ENCODE measurements around the gene MMP23B.
A peak's percentile ranks its signal among the peaks of the same experiment; 100 is the strongest.

Gene MMP23B

GRCh38 chr1:1602968-1603506, 28.9 kb upstream of the MMP23B start:
- DNase-seq (ENCODE audit: low read depth): no peak

- no peak for DNase-seq (ENCODE audit: low read depth)
Observed at GRCh38 chr1:1603671-1604373, 28.2 kb upstream of the MMP23B start.

GRCh38 chr1:1604374-1605033, 27.5 kb upstream of the MMP23B start:
- DNase-seq (ENCODE audit: low read depth): no peak

GRCh38 chr1:1605034-1605591, 26.9 kb upstream of the MMP23B start:
- DNase-seq (ENCODE audit: low read depth): no peak

GRCh38 chr1:1605724-1606123, 26.2 kb upstream of the MMP23B start:
- no peak for DNase-seq (ENCODE audit: low read depth)

GRCh38 chr1:1606232-1606631, 25.7 kb upstream of the MMP23B start:
- DNase-seq (ENCODE audit: low read depth): no peak

- DNase-seq (ENCODE audit: low read depth): no peak
Observed at GRCh38 chr1:1609822-1610485, 22.0 kb upstream of the MMP23B start.

GRCh38 chr1:1610796-1611195, 21.2 kb upstream of the MMP23B start:
- DNase-seq (ENCODE audit: low read depth): no peak

- DNase-seq (ENCODE audit: low read depth): no peak
Observed at GRCh38 chr1:1612104-1612400, 19.9 kb upstream of the MMP23B start.

- DNase-seq (ENCODE audit: low read depth): no peak
Observed at GRCh38 chr1:1613509-1614082, 18.4 kb upstream of the MMP23B start.

- DNase-seq (ENCODE audit: low read depth): peak; percentile 42
Observed at GRCh38 chr1:1614204-1614953, 17.6 kb upstream of the MMP23B start.

- no peak for DNase-seq (ENCODE audit: low read depth)
Observed at GRCh38 chr1:1614954-1615255, 17.1 kb upstream of the MMP23B start.

- DNase-seq (ENCODE audit: low read depth): peak; percentile 98
Observed at GRCh38 chr1:1615256-1616044, 16.5 kb upstream of the MMP23B start, which contains the start of gene MIB2. MIB2 (plus strand) TSS chr1:1615500; CDS start chr1:1623453, 7,953 bp downstream.

- peak; percentile 38 for DNase-seq (ENCODE audit: low read depth)
Observed at GRCh38 chr1:1616045-1616790, 15.8 kb upstream of the MMP23B start.

GRCh38 chr1:1616838-1617237, 15.1 kb upstream of the MMP23B start:
- DNase-seq (ENCODE audit: low read depth): no peak

GRCh38 chr1:1617516-1617915, 14.5 kb upstream of the MMP23B start:
- DNase-seq (ENCODE audit: low read depth): no peak

GRCh38 chr1:1617925-1618324, 14.0 kb upstream of the MMP23B start:
- DNase-seq (ENCODE audit: low read depth): no peak

GRCh38 chr1:1618396-1619068, 13.4 kb upstream of the MMP23B start:
- DNase-seq (ENCODE audit: low read depth): no peak

GRCh38 chr1:1619917-1620361, 12.0 kb upstream of the MMP23B start:
- DNase-seq (ENCODE audit: low read depth): no peak
